ENCODE results near the gene NOXO1. TPM values are rescaled to one million over a fixed set of nuclear protein-coding genes. Genes with fewer than 3 reads are reported as not detected.

The NOXO1 gene
- total and polyA plus RNA-seq, 9 of the 15 experiments (the other 6 are each of a cell fraction or from before 2014, with no cell fraction given), result not detected

DNA sequence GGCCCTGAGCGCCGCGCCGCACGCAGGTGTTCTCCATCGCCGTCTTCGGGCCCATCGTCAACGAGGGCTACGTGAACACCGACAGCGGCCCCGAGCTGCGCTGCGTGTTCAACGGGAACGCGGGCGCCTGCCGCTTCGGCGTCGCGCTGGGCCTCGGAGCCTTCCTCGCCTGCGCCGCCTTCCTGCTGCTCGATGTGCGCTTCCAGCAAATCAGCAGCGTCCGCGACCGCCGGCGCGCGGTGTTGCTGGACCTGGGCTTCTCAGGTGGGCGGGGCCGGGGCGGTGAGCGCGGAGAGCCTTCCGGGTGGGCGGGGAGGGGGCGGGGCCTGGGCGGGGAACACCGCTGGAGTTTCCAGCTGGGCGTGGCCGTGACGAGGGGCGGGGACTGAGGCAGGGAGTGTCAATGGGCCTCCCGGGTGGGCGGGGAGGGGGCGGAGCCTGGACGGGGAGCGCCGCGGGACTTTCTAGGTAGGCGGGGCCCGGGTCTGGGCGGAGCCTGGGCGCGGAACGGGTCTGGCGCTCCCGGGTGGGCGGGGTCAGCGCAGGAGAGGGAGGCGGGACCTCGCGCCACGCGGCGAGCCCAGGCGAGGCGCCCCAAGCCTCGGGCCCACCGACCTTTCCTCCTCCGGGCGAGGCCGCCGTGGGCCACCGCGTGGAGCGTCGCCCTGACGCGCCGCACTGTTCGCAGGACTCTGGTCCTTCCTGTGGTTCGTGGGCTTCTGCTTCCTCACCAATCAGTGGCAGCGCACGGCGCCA, 10.9 kb upstream of the NOXO1 start (continued):
- TF ChIP-seq, protein P1, sequence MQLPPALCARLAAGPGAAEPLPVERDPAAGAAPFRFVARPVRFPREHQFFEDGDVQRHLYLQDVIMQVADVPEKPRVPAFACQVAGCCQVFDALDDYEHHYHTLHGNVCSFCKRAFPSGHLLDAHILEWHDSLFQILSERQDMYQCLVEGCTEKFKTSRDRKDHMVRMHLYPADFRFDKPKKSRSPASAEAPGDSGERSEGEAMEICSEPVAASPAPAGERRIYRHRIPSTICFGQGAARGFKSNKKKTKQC (CRISPR knock-in tag; IDR thresholded peaks at IDR 0.05), result peak; percentile 82
- TF ChIP-seq RFX7 (CRISPR knock-in tag; IDR thresholded peaks at IDR 0.05) (no peak), PATZ1 (CRISPR knock-in tag; IDR thresholded peaks at IDR 0.05; ENCODE audit: borderline replicate concordance) (no peak), NCOA6 (IDR thresholded peaks at IDR 0.05) (no peak), ZFP1 (CRISPR knock-in tag; IDR thresholded peaks at IDR 0.05) (no peak), NR4A1 (CRISPR knock-in tag; IDR thresholded peaks at IDR 0.05) (no peak), NR4A1 (tag; IDR thresholded peaks at IDR 0.05) (no peak), CREBBP (IDR thresholded peaks at IDR 0.05; ENCODE audit: low read depth, low read length) (no peak), CUX1 (CRISPR knock-in tag; IDR thresholded peaks at IDR 0.05) (no peak), ZNF696 (CRISPR knock-in tag; conservative IDR thresholded peaks at IDR 0.05) (no peak), RBM22 (IDR thresholded peaks at IDR 0.05; ENCODE audit: low read depth, low read length, poor library complexity, severe bottlenecking) (no peak), ZKSCAN8 (CRISPR knock-in tag; IDR thresholded peaks at IDR 0.05) (no peak), ASH1L (IDR thresholded peaks at IDR 0.05; ENCODE audit: borderline replicate concordance, low read depth, partially characterized antibody) (no peak), ARNT (IDR thresholded peaks at IDR 0.05) (no peak), MCM3 (IDR thresholded peaks at IDR 0.05) (no peak)
- TF ChIP-seq, protein P2, sequence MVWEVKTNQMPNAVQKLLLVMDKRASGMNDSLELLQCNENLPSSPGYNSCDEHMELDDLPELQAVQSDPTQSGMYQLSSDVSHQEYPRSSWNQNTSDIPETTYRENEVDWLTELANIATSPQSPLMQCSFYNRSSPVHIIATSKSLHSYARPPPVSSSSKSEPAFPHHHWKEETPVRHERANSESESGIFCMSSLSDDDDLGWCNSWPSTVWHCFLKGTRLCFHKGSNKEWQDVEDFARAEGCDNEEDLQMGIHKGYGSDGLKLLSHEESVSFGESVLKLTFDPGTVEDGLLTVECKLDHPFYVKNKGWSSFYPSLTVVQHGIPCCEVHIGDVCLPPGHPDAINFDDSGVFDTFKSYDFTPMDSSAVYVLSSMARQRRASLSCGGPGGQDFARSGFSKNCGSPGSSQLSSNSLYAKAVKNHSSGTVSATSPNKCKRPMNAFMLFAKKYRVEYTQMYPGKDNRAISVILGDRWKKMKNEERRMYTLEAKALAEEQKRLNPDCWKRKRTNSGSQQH (CRISPR knock-in tag; IDR thresholded peaks at IDR 0.05), result no peak
- TF ChIP-seq, protein P3, sequence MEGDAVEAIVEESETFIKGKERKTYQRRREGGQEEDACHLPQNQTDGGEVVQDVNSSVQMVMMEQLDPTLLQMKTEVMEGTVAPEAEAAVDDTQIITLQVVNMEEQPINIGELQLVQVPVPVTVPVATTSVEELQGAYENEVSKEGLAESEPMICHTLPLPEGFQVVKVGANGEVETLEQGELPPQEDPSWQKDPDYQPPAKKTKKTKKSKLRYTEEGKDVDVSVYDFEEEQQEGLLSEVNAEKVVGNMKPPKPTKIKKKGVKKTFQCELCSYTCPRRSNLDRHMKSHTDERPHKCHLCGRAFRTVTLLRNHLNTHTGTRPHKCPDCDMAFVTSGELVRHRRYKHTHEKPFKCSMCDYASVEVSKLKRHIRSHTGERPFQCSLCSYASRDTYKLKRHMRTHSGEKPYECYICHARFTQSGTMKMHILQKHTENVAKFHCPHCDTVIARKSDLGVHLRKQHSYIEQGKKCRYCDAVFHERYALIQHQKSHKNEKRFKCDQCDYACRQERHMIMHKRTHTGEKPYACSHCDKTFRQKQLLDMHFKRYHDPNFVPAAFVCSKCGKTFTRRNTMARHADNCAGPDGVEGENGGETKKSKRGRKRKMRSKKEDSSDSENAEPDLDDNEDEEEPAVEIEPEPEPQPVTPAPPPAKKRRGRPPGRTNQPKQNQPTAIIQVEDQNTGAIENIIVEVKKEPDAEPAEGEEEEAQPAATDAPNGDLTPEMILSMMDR (IDR thresholded peaks at IDR 0.05 in 2 of 3, conservative IDR thresholded peaks at IDR 0.05 in 1 of 3; ENCODE audit: insufficient read depth in 2 of 3, low read depth in 1 of 3, low read length in 3 of 3), result no peak

All from K562 (cell line).